Activated T-cell treated with anti-CD3 and anti-CD28 coated beads for 1 hour (primary cell): ENCODE results near the gene SLC5A8.

Experiments used
- DNase-seq: peaks from one replicate; pipeline ENCODE4 v3.0.0-alpha.2; 2020; ENCODE audit warnings: low read depth

SLC5A8 gene, protein sequence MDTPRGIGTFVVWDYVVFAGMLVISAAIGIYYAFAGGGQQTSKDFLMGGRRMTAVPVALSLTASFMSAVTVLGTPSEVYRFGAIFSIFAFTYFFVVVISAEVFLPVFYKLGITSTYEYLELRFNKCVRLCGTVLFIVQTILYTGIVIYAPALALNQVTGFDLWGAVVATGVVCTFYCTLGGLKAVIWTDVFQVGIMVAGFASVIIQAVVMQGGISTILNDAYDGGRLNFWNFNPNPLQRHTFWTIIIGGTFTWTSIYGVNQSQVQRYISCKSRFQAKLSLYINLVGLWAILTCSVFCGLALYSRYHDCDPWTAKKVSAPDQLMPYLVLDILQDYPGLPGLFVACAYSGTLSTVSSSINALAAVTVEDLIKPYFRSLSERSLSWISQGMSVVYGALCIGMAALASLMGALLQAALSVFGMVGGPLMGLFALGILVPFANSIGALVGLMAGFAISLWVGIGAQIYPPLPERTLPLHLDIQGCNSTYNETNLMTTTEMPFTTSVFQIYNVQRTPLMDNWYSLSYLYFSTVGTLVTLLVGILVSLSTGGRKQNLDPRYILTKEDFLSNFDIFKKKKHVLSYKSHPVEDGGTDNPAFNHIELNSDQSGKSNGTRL

DNA sequence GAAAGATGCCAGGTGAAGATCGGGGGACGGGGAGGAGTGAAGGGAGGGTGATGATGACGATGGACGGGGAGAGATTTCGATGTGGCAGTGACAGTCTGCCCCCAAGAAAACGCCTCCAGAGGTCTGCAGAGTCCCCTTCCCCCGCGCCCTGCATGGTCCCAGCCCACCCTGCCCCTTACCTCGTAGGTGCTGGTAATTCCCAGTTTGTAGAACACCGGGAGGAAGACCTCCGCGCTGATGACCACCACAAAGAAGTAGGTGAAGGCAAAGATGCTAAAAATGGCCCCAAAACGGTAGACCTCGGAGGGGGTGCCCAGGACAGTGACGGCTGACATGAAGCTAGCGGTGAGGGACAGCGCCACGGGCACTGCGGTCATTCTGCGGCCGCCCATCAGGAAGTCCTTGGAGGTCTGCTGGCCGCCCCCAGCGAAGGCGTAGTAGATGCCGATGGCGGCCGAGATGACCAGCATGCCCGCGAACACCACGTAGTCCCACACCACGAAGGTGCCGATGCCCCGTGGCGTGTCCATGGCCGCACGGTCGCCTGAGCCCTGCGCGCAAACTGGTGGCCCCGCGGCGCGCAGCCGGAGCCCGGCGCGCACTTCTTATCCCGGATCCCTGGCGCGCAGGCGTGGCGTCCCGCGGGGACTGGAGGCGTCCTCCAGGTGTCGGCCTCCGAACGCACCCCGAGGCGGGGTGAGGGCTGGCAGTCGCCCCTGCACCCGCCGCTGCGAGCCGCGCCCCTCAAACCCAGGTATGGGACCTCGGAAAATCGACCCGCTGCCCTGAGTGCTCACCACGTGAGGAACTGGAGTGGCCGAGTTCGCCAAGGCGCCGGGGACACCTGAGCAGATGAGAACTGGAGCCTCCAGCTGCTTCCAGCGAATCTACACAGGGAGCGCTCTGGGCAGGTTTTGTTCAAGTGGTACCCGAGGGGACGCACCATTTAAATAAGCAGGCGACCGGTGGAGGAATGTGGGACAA lies at the start of gene SLC5A8:
TSS of gene SLC5A8 (minus strand) at position 920 of the 984 bp plus-strand sequence. CDS start at position 530, 390 bp downstream.
- DNase-seq = no peak

DNA sequence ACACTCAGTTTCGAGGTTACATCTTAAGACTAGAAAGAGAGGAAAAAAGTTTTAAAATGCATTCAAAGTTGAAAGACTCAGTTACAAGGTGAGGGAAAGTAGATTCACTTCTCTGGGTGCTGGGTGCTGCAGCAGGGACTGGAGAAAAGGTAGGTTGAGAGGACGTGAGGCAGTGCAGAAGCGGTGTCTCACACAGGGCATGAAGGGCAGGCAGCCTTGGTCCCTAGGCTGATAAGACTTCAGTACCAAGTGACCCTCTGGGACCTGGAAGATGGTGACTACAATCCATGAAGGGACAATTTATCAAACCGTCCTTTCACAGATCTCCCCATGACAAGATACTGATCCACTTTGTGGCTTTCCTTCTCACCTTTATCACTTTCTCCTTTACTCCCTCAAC lies 47.3 kb upstream of the SLC5A8 start:
- DNase-seq = no peak

DNA sequence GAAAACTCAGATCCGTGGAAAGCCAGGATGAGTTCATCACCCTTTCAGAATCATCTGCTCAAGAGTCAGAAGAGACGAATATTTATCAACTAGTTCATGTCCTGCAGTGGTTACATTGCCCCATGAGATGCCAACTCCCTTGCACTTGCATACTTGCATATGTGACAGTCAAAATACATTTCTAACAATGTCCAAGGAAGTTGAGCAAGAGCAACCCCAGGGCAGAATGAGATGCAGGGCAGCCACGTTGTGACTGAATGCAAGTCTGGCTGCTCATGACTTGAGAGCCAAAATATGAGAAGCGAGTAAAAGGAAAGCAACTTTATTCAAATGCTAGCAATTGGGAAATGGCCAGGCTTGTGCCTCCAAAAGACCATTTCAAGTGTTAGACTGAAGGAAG lies 46.2 kb upstream of the SLC5A8 start:
- DNase-seq = no peak

DNA sequence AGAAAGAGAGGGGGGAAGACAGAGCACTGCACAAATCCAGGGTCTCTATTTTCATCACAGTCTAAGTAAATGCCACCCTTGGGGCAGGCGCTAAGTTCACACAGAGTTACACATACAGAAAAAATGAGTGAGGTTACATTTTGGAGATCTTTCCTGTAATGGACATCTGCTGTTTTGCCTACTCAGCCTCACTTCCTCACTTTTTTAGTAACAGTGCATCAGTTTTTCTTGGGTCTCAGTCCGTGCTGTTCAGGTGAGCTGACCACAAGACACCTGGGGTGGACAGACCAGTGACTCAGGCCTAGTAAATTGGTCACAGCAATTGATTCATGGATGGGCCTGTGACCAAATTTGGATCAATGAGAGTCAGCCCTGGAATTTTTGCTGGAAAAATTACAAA lies 33.6 kb upstream of the SLC5A8 start:
- no peak for DNase-seq

DNA sequence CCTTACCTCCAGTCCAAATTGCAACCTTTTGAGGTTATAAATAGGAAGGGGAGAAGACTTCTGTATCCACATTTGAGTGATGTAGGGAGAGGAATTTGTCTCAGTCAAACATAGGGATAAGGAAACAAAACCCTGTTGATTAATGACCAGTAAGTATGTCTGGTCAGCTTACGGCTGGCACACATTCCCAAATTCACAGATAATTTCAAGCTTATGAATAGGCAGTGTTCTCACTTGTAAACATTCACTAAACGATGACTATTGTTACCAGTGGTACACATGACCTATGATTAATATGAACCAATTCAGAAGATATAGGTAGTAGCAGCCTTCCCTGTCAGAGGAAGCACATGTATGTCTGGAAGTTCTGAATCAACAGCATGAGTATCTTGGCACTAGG lies 33.0 kb upstream of the SLC5A8 start:
- no peak for DNase-seq

DNA sequence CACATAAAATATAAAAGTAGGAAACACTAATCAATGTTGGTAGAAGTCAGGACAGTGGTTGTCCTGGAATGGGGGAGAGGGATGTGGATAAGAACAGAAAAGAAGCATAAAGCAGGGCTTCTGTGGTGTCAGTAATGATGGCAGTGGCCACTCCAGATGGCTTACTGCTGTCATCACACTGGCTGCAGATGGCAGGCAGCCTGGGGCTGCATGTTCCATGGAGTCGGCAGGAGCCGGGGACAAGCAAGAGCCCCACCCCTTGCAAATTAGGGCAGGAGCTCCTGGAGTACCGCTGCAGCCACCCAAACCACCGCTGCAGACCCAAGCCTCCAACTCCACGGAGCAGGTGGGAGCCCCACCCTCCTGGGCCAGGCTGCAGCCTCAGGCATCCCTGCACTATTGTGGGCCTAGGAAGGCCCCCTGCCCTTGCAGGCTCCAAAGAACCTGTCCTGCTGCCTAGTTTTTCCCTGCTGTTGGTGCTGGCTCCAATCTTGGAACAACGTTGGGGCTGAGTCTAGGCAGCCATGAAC lies 28.8 kb upstream of the SLC5A8 start:
- no peak for DNase-seq

DNA sequence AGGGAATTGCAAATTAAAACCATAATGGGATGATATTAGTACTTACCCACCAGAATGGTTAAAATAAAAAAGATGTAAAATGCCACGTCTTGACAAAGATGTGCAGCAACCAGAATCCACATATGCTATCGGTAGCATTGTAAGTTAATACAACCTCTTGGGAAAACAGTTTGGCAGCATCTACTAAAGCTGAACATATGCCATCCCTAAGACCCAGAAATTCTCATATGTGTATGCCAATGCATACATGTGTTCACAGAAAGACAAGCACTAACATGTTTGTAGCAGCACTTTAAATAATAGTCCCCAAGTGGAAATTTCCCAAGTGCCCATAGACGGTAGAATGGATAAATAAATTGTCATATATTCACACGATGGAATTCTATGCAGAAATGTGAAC lies 28.3 kb upstream of the SLC5A8 start:
- DNase-seq = no peak

DNA sequence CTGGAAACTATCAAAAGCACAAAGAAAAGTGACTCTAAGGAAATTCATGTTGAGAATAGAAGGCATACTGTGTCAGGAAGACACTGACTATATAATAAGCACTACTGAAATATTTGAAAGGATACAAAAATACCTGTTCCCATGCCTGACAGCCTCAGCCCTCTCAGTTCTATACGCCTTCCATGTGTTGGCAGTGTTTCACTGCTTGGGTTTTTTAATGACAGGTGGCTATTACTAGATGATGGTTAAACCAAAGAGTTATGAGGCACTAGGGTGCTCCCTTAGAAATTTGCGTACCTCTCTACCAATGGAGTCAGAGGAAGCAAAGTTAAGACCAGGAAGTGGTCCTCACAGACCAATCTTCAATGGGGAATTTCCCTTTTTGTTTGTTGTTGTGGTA lies 25.6 kb upstream of the SLC5A8 start:
- DNase-seq = no peak

DNA sequence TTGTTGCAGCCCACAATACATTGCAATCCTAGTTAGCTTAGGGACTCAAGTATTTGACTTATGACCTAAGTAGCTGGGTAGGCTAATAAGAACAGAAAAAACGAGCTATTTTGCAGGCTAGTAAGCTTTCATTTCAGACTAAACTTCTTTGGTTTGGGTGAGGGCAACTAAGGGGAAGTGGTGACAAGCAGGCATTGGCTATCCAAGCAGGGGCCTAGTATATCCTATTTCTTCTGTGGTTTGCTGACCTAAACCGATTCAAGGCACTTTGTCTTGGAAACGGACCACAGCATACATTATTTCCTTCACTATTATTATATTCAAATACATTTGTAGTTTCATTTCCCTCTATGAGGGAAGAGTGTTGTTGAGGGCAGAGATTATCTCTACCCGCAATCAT lies 21.6 kb upstream of the SLC5A8 start:
- DNase-seq = no peak

DNA sequence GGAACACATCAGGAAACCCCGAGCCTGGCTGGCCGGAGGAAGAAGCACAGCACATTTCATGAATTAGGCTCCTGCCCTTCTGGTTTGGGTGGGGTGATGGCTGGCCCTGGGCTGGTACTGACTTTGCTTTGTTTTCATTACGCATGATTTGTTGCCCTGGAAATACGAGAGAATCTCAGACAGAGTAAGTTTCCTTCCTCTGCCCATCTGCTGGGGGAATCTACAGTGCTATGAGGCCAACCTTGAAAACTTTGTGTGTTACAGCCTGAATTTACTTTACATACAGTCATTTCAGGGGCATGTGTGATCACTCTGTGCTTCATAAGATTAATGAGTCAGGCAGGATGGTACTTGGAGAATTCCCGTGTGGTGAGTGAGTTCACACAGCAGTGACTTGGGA lies 20.5 kb upstream of the SLC5A8 start:
- DNase-seq = no peak

DNA sequence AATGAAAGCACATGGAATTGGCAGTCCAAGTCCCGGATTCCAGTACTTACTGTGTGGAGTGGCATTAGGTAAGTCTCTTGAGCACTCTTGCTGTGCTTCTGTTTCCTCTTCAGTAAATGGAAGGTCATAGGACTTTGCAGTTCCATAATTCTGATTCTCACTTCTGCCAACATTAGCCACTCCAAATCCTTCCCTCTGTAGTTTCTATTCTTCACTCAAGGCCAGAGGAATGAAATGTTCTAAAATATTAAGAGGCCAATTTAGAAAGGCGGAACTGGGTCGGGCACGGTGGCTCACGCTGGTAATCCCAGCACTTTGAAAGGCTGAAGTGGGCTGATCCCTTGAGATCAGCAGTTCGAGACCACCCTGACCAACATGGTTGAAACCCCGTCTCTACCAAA lies 19.8 kb upstream of the SLC5A8 start:
- DNase-seq = no peak

DNA sequence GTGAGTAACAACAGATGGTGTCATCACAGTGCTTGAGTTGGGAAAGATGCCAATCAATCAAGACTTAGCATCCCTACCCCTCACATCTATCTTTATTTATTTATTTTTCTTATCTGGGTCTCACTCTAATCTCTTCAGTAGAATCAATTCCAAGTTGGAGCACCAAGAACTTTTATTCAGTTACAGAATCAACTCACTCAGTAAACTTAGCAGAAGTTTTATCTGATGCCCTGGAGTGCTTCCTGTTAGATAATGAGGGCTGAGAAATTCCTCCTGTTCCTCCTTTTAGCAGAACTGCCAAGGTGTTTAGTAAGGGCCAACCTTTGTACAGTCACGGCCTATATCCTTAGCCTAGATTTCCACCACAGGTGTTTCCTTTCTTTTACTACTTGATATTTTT lies 11.3 kb upstream of the SLC5A8 start:
- DNase-seq = no peak

DNA sequence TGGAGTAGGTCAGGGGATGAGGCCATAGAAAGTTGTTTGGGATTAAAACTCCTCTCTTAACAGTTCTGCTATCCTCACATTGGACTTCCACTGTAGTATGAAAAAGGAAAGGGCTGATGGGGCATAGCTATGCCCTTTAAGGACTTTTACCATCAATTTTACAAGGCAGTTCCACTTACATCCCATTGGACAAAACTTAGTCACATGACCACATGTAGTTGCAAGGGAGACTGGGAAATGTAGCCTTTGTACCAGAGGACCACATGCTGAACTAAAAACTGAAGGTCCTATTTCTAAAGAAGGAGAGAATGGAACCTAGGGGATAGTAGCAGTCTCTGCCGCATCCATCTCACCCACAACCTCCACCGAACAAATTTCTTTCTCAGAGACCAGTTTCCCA lies 6.8 kb upstream of the SLC5A8 start:
- DNase-seq = no peak

DNA sequence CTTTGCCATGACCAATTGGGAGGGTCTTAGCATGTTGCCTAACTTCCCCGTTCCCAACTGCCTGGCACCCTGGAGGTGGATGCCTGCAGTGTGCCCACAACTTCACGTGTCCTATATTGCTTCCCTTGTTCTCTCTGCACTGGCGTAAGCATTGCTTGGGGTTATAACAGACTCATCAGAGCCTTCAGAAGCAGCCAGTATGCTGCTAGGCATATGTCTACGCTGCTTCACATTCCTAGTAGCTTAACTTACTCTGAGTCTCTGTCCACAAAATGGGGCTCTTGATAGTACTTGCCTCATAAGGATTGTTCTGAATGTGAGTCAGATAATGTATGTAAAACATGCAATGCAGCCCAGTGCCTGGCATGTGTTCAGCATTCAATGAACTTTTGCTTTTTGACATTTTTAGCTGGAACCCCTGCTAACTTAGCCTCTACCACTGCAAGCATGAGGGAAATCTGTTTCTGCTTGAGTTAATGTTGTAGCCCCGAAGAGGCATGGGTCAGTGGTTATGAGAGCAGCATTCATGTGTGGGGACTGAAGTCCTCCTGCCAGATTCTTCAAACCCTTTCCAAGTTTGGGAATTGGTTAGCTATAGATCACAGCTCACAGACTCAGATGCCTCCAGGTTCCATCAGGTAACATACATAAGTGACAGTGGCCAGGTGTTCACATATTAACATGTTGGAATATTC lies 2.8 kb downstream of the SLC5A8 start:
- no peak for DNase-seq

DNA sequence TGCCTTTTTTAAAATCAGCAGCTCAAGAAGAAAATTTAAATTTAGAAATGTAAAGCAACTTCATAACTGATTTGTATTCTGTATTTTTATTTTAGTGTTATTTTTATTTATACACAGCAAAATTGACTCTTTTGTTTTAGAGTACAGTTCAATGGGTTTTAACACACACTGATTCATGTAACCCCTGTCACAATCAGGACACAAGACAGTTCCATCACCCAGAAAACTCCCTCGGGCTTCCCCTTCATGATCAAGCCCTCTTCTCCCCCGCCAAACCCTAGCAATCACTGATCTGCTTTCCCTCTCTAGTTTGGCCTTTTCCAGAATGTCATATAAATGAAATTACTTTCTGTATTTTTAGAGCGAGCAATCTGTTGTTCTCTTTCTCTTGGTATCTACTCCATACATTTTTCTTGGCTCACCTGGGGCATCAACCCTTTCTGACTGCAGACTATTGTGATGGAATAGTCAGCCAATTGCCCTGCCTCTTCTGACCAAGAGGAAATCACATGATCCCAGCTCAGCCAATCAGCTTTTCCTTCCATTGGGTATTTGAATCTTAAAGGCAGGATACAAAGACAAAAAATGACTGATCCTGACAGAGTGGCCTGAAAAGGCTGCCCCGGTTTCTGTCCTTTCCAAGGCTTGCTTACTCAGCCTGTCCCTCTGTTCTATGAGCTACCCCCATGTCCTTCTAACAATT lies 5.3 kb downstream of the SLC5A8 start:
- no peak for DNase-seq

DNA sequence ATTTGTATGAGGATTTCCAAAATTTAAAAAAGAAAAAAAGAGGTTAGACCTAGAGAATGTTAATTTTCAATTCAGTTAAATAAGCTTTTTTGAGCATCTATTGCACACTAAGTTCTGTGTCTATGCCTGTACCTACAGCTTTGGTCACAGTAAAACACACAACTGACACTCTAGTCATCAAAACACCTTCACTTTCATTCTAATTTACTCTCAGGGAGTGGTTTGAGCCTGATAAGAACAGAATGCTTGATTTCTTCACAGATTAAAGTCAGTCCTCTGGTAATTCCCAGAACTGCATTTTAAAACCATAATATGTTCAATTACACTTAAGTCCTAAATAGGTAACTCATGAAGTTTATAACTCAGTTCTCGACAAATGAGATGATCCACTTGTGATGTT lies 9.2 kb downstream of the SLC5A8 start:
- no peak for DNase-seq

DNA sequence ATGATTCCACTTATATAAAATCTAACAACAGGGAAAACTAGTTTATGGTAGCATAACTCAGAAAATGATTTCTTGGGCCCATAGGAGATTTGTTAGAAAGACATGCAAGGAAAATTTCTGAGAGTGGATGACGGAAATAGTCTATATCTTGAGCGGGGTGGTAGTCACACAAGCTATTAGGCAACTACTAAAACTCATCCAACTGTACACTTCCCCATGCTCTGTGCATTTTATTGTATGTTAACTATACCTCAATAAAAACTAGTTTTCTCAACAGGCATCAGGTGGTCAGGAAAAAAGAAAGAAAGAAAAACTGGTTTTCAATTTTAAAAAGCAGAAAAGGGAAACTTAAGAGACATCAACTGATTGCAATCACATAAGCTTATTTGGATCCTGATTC lies 9.9 kb downstream of the SLC5A8 start:
- DNase-seq = no peak

DNA sequence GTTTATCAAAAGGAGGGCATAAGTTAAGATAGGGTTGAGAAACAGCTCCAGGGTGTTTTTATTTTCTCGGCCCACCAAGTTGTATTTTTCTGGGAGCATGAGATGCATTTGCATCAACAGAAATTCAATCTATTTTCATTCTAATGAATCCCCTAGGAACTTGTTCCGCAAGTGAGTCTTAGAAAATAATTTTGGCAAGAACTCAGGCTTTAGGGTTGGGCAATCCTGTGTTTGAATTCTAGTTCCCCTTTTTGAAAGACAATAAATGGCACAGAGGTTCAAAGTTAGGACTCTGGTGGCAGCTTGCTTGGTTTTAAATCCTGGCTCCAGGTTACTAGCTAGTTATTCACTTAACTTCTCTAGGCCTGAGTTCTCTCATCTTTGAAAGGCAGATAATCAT lies 23.7 kb downstream of the SLC5A8 start:
- no peak for DNase-seq

DNA sequence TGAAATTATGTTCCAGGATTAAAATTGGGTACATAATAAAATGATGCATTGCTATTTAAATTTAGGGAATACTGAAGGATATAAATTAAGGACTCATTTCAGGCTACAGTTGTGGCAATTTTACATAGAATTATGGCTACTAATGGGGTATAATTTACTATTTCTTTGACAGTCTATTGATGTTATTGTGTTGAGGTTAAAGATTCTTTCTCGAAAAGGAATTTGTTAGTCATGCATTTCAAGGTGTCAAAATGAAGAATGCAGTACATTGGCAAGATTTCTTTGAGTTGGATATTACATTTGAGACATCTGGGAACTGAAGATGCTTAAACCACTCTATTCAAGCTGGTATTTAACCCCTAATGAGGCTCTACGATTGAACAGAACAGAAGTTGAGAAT lies 28.3 kb downstream of the SLC5A8 start:
- no peak for DNase-seq

DNA sequence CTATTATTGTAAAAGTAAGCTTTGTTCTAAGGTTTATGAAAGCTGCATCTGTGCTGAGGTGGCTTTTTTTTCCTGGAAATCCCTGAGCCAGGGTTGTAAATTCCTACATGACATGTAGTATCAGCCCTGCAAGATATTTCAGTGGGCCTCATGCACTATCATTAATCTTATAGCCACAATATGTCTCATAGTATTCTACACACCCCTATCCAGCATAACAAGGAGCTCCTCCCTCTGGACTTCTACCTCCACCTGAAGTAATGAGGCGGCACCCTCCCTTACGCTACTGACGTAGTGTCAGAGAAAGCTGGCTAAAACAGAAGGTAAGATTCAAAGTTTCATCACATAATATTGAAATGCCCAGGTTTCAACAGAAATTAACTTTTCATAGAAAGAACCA lies 35.5 kb downstream of the SLC5A8 start:
- DNase-seq = no peak

DNA sequence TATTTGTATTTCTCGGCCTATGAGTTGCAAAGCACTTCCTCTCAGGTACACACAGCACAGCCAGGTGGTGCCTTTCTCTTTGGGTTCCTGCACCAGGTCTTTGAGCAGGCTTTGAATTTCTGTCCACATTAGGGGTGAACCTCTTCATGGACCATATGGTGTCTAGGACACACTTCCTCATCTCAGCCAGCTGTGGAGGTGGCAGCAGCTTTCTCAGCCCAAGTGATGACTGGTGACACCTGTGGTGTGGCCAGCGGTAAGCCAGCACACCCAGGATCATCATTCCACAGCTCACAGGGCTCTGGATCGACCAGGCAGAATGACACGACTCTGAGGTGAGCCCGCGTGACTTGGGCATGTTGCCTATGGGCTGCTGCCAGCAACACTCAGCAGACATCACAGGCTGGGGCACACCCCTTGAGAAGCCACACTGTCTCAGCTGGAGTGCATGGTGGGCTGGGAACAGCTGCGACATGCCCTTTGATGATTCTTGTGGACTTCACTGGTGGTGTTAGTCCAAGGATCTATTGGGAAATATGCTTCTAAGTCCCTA lies 36.8 kb downstream of the SLC5A8 start:
- no peak for DNase-seq
